Measurements from ENCODE around the gene B3GALT5.
"Not testable (repeated sequence)": the region's sequence is repeated elsewhere in the genome, so short reads cannot be mapped to it uniquely, and the experiment has no call there.

The B3GALT5 gene

GRCh38 chr21:39612233-39613040 is at the start of gene B3GALT5:
Gene B3GALT5, plus strand, starts transcription at chr21:39612940. Its CDS starts 47,620 bp downstream, at chr21:39660560.
- no peak for FAIRE-seq
- no peak for DNase-seq (ENCODE audit: insufficient read length, low spot score)

- FAIRE-seq = no peak
- no peak for DNase-seq (ENCODE audit: insufficient read length, low spot score)
Measured at GRCh38 chr21:39564200-39564599, 48.5 kb upstream of the B3GALT5 start.

GRCh38 chr21:39567180-39567972 is 45.4 kb upstream of the B3GALT5 start:
- DNase-seq (ENCODE audit: insufficient read length, low spot score) (no peak), FAIRE-seq (no peak)

- no peak for DNase-seq (ENCODE audit: insufficient read length, low spot score)
- no peak for FAIRE-seq
Measured at GRCh38 chr21:39568361-39568760, 44.4 kb upstream of the B3GALT5 start.

- DNase-seq (ENCODE audit: insufficient read length, low spot score) = no peak
Measured at GRCh38 chr21:39575775-39576174, 37.0 kb upstream of the B3GALT5 start.

GRCh38 chr21:39576518-39577128 is 36.1 kb upstream of the B3GALT5 start:
- FAIRE-seq (no peak), DNase-seq (ENCODE audit: insufficient read length, low spot score) (no peak)

More at GRCh38 chr21:39575775-39576174, 37.0 kb upstream of the B3GALT5 start:
- FAIRE-seq = no peak

- FAIRE-seq (no peak), DNase-seq (ENCODE audit: insufficient read length, low spot score) (no peak)
Measured at GRCh38 chr21:39579734-39580332, 32.9 kb upstream of the B3GALT5 start.

- DNase-seq (ENCODE audit: insufficient read length, low spot score) = no peak
- no peak for FAIRE-seq
Measured at GRCh38 chr21:39580744-39581143, 32.0 kb upstream of the B3GALT5 start.

- DNase-seq (ENCODE audit: insufficient read length, low spot score) (no peak), FAIRE-seq (no peak)
Measured at GRCh38 chr21:39581414-39581813, 31.3 kb upstream of the B3GALT5 start.

- FAIRE-seq = no peak
Measured at GRCh38 chr21:39582749-39583148, 30.0 kb upstream of the B3GALT5 start.

GRCh38 chr21:39583586-39583985 is 29.2 kb upstream of the B3GALT5 start:
- not testable (repeated sequence) for DNase-seq (ENCODE audit: insufficient read length, low spot score); FAIRE-seq

More at GRCh38 chr21:39582749-39583148, 30.0 kb upstream of the B3GALT5 start:
- no peak for DNase-seq (ENCODE audit: insufficient read length, low spot score)

- FAIRE-seq = no peak
Measured at GRCh38 chr21:39587376-39587775, 25.4 kb upstream of the B3GALT5 start.

GRCh38 chr21:39588884-39589283 is 23.9 kb upstream of the B3GALT5 start:
- DNase-seq (ENCODE audit: insufficient read length, low spot score) (no peak), FAIRE-seq (no peak)

More at GRCh38 chr21:39587376-39587775, 25.4 kb upstream of the B3GALT5 start:
- DNase-seq (ENCODE audit: insufficient read length, low spot score) = no peak

- no peak for DNase-seq (ENCODE audit: insufficient read length, low spot score)
- no peak for FAIRE-seq
Measured at GRCh38 chr21:39593522-39593921, 19.2 kb upstream of the B3GALT5 start.

- FAIRE-seq = no peak
- no peak for DNase-seq (ENCODE audit: insufficient read length, low spot score)
Measured at GRCh38 chr21:39595465-39595864, 17.3 kb upstream of the B3GALT5 start.

- DNase-seq (ENCODE audit: insufficient read length, low spot score) = no peak
- no peak for FAIRE-seq
Measured at GRCh38 chr21:39597595-39597994, 15.1 kb upstream of the B3GALT5 start.

- FAIRE-seq (no peak), DNase-seq (ENCODE audit: insufficient read length, low spot score) (no peak)
Measured at GRCh38 chr21:39599191-39599970, 13.4 kb upstream of the B3GALT5 start.

GRCh38 chr21:39601187-39601928 is 11.4 kb upstream of the B3GALT5 start:
- no peak for DNase-seq (ENCODE audit: insufficient read length, low spot score)
- no peak for FAIRE-seq

- FAIRE-seq (no peak), DNase-seq (ENCODE audit: insufficient read length, low spot score) (no peak)
Measured at GRCh38 chr21:39602076-39602689, 10.6 kb upstream of the B3GALT5 start.

All from HTR-8/SVneo (cell line).